GM23248 (cell line): ENCODE data around the gene PPP1R1C.

ENCODE experiments used
- EZH2 ChIP-seq: fragments of 200-600 bp; sonication (generic); IDR thresholded peaks from 2 replicates; pipeline ENCODE4 v1.6.1; 2018; ENCODE audit warnings: antibody characterized with exemption, mild to moderate bottlenecking; ENCODE audit not compliant: insufficient read depth, poor library complexity, severe bottlenecking
- EZH2phosphoT487 ChIP-seq: fragments of 200-600 bp; sonication (generic); IDR thresholded peaks from 2 replicates; pipeline ENCODE4 v1.6.1; 2018; ENCODE audit warnings: antibody characterized with exemption, moderate library complexity, mild to moderate bottlenecking, low read depth; ENCODE audit not compliant: insufficient read depth

DNA sequence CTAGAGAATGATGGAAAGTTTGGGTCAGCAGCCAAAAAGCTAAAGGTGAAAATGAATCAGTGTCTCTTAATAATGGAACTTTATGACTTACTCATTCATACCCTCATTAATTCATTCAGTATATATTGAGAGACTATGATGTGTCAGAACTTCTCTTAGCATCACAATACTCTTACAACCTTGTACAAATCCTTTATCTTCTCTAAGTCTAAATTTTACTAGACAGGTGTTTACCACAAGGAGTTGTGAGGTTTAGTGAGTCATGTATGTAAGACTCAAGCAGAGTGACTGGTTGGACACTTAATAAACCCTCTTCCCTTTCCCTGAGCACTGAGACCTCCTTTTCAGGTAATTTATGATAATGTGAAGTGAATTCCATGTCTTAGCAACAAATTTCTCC is 129.6 kb downstream of the PPP1R1C start:
- no peak for TF ChIP-seq EZH2
- no peak for TF ChIP-seq EZH2phosphoT487
